ENCODE data around the gene ENOX2.
"Not testable (repeated sequence)": the region's sequence is repeated elsewhere in the genome, so short reads cannot be mapped to it uniquely, and the experiment has no call there.

ENOX2 gene

DNA sequence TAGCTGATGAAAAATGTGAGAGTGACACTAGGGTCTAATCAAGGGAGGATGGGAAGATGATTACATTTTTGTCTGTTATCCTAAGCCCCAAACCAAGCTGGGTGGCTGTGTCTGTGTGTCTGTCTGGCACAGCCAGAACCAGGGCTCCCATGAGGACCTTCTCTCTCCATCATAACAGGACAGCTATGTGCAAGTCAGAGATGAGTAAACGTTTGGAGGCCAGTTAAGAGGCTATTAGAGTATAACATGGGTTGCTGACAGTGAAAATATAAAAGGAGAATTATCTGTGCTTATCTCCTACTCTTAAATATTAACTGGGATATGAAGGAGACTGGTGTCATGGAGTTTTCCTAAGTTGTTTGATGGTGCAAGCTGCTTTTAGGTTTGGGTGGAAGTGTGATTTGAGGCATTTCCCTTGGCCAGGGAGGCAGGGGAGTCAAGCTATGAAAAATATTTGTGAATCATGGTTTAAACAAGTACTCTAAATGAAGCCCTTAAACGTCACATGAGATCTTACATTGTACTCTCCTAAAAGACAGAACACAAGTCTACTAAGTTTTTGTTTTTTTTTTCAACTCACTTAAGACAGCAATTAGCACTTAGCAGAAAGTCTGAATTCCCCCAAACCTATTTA, 156.2 kb downstream of the ENOX2 start:
- DNase-seq (ENCODE audit: low spot score), result no peak

DNA sequence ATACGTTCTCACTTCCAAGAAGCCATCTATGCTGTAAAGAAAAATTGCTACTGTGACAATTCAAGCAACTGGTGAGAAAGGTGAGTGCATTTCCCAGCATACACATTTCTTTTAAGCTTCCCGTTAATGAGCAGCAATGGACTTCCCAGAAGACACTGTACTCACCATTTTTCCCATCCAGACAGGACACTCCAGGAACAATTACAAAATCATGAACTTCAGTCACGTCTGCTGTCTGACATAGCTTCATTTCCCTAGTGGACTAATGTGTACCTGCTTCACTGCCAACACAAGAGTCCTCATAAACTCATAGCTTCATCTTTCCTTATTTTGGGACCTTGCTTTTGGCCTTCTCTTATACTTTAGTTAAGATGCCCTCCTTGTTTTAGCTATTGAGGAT, 156.9 kb downstream of the ENOX2 start:
- DNase-seq (ENCODE audit: low spot score), result no peak

- DNase-seq (ENCODE audit: low spot score), result no peak
These were observed 161.4 kb downstream of the ENOX2 start for GRCh38 chrX:130741584-130741983.

- DNase-seq (ENCODE audit: low spot score), result no peak
These were observed 161.9 kb downstream of the ENOX2 start for GRCh38 chrX:130741151-130741550.

GRCh38 chrX:130738638-130739195, 164.3 kb downstream of the ENOX2 start:
- peak; percentile 66 for DNase-seq (ENCODE audit: low spot score)

- DNase-seq (ENCODE audit: low spot score), result no peak
These were observed 168.3 kb downstream of the ENOX2 start for GRCh38 chrX:130734713-130735112.

DNA sequence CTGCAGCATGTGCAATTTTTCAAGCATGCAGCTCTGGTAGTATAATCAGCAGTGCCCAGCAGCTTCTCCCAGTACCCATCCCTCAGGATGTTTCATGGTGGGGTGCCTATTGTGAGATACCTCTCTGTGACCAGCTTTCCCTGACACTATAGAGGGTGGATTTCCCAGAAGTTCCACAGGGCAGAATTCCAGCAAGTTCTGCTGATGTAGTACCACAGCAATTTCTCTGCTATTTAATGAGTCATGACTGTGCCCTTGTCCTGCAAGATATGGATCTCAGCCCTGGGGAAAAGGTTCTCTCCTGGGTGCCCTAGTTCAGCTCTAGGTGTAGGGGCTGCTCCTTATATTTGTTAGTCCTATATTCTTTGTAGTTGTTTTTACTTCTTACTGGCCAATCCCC, 174.8 kb downstream of the ENOX2 start:
- no peak for DNase-seq (ENCODE audit: low spot score)

DNA sequence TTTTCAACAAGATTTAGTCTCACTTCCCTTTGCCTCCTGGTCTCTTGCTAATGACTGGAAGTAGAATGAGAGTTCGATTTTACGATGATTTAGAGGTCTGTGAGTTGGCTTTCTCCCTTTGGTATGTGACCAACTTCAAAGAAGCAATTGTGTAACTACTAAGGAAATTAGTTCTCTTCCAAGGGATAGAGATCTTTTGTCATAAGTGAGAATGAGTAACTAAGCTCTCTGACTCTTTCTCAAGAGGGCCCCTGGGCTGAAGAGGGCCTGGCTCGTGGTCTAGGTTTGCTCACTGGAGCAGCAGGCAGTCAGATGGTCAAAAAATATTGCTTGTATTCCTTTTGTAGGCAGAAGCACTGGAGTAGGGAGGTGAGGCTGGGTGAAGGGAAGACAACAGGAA, 176.3 kb downstream of the ENOX2 start:
- DNase-seq (ENCODE audit: low spot score), result no peak

DNA sequence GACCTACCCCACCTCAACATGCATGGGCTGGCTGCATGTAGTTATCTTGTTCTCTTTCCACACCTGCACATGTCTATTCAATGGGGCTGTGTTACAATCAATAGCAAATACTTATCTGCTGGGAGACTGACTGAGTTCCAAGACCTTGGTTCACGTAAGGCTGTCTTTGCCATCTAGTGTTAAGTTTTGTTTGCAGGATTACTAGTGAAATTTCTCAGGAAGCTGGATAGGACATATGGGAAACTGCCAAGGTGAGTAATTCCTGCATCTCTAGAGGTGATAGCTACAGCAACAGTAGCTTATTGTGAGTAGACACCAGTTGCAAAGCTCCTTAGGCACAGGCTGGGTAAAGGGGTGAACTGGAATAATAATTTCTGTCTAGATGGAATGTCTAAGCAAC, 177.5 kb downstream of the ENOX2 start:
- no peak for DNase-seq (ENCODE audit: low spot score)

GRCh38 chrX:130719413-130719812, 183.6 kb downstream of the ENOX2 start:
- DNase-seq (ENCODE audit: low spot score), result no peak

- DNase-seq (ENCODE audit: low spot score), result no peak
These were observed 184.9 kb downstream of the ENOX2 start for GRCh38 chrX:130718137-130718536.

- DNase-seq (ENCODE audit: low spot score), result no peak
These were observed 186.1 kb downstream of the ENOX2 start for GRCh38 chrX:130716781-130717413.

GRCh38 chrX:130716346-130716745, 186.7 kb downstream of the ENOX2 start:
- no peak for DNase-seq (ENCODE audit: low spot score)

- DNase-seq (ENCODE audit: low spot score), result no peak
These were observed 187.7 kb downstream of the ENOX2 start for GRCh38 chrX:130715299-130715698.

- DNase-seq (ENCODE audit: low spot score), result no peak
These were observed 188.3 kb downstream of the ENOX2 start for GRCh38 chrX:130714665-130715064.

GRCh38 chrX:130714135-130714534, 188.9 kb downstream of the ENOX2 start:
- DNase-seq (ENCODE audit: low spot score), result no peak

DNA sequence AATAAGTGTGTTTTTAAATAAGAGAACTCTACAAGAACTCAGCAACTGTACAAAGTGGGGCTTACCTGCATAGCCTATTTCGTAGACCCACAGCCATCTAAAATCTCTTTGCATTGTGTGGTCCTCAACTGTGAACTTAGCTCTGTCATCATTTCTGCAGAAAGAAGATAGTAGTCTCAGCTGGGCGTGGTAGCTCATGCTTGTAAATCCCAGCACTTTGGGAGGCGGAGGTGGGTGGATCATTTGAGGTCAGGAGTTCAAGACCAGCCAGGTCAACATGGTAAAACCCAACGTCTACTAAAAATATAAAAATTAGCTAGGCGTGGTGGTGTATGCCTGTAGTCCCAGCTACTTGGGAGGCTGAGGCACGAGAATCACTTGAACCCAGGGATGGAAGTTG, 193.8 kb downstream of the ENOX2 start:
- not testable (repeated sequence) for DNase-seq (ENCODE audit: low spot score)

GRCh38 chrX:130705591-130705990, 197.4 kb downstream of the ENOX2 start:
- no peak for DNase-seq (ENCODE audit: low spot score)

DNA sequence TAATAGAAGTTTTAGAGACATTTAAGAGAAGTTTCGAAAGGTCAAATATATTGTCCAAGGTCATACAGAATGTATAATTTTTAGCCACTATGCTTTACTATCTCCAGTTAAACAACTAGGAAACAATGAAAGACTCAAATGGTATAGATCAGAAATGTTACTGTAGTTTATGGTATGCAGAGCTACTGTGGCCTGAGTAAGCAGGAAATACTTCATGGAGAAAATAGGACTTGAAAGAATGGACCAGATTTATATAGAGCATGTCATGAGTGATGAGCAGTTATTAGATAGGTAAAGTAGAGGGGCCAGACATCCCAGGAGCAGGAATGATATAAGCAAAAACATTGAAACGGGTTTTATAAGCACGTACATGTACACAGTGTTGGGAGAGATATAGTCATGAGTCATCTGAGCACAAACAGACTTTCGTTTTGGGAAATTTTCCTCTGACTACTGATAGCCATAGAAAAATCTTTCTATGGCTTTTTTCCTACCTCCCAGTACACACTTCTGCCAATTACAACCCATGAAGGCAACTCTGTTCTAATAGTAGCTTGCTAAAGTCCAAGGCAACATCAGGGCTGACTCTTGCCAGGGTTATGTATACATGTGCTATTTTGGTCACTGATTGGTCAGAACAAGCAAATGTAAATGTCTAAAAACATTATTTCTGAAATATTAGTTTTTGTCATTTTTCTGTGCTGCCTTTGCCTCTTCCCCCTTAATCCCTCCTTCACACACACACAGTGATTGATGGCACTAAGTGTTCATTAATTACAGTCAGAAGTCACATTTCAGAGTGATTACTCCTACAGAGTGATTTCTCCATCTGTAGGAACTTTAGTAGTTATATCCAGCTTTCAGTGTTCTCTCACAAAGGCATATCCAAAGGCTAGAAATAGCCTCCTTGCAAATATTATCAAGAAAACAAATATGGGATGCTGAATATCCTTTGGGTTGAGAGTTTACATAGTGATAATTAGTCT, 198.7 kb downstream of the ENOX2 start:
- DNase-seq (ENCODE audit: low spot score), result no peak

DNA sequence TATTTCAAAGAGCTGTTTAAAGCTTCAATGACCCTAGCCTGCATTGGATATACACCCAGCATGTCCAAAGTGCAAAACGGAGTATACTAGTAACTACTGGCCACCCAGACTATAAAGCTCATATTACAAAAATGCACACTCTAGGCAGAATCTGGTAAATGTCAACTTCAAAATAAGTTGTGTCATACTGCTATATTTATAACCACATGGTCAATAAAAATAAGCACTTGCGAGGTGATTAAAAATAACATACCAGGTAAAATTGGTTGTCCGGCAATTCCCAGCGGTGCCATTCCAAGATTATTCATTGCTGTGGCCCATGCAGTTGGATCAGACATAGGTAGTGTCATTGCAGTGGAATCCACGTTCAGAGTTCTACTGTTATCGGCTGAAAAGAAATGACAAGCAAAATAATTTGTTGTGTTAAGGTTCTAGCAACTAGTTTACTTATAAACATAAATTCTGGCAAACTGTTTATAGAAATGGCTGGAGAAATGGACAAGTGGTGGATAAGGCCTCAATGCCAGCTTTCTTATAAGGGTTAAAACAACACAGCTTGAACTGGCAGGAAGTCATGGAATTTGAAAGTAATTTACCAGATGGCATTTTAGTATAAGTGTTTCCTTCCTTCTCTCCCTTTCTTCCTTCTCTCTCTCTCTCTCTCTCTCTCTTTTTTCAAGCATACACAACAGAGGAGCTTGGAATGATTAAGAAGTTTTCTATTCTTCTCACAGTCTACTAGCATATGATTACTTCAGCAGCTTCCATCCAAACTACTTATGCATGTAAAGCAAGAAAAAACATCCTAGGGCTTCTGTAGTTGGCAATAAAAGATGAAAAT, 199.9 kb downstream of the ENOX2 start:
- peak; percentile 6 for DNase-seq (ENCODE audit: low spot score)

DNA sequence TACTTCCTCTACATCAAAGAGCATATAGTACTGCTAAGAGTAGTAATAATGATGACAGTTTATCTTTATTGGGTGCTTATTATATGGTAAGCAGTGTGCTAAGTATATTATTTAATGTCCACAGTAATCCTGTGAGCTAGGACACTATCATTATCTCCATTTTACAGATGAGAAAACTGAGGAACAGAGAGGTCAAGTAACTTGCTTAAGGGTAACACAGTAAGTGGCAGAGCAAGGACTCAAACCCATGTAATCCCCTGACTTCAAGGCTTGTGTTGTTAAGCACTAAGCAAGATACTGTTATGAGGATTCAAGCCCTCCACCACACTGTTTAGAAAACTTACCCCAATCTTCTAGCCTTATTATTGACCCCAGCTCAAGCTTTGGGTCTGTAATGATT, 202.4 kb downstream of the ENOX2 start:
- DNase-seq (ENCODE audit: low spot score), result no peak

DNA sequence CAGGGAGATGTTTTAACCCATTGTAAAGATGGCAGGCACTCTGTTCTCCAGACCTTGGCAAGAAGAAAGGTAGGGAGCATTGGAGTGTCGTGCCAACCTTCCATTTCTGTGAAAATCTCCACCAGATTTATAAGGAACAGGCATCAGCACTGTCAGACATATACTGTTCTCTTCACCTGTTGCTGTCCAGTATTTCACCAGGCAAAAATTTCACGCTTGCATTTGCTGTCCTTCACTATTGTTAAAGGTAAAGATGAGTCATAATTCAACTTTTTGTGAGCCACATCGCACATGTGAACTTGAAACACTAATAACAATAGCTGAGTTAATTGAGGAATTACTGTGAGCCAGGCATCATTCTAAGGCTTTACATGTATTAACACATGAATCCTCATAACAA, 203.4 kb downstream of the ENOX2 start:
- DNase-seq (ENCODE audit: low spot score), result no peak
